ENCODE data around the gene TRIM75.

Gene TRIM75

DNA sequence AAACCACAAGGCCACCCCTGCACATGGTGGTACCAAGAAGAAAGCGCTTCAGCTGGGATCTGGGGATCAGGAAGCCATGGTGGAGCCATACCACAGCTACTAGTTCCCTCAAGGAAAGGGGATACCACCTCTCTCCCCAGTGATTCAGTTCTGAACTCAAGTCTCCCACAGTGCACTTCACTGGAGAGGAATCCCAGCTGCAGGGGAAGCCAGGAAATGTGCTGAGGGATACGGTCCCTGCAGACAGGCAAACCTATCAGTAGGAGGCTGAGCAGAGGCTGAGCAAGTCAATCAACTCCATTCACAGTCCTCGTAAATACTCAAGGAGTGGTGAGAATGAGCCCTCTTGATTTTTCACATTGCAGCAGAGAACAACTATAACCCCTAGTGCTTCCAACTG is 48.0 kb downstream of the TRIM75 start:
- H3K27ac ChIP-seq, result no peak overlapping the region
- TF ChIP-seq, protein P1, sequence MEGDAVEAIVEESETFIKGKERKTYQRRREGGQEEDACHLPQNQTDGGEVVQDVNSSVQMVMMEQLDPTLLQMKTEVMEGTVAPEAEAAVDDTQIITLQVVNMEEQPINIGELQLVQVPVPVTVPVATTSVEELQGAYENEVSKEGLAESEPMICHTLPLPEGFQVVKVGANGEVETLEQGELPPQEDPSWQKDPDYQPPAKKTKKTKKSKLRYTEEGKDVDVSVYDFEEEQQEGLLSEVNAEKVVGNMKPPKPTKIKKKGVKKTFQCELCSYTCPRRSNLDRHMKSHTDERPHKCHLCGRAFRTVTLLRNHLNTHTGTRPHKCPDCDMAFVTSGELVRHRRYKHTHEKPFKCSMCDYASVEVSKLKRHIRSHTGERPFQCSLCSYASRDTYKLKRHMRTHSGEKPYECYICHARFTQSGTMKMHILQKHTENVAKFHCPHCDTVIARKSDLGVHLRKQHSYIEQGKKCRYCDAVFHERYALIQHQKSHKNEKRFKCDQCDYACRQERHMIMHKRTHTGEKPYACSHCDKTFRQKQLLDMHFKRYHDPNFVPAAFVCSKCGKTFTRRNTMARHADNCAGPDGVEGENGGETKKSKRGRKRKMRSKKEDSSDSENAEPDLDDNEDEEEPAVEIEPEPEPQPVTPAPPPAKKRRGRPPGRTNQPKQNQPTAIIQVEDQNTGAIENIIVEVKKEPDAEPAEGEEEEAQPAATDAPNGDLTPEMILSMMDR (IDR thresholded peaks at IDR 0.05), result no peak
- no peak for TF ChIP-seq ZFX (IDR thresholded peaks at IDR 0.05; ENCODE audit: borderline replicate concordance)

DNA sequence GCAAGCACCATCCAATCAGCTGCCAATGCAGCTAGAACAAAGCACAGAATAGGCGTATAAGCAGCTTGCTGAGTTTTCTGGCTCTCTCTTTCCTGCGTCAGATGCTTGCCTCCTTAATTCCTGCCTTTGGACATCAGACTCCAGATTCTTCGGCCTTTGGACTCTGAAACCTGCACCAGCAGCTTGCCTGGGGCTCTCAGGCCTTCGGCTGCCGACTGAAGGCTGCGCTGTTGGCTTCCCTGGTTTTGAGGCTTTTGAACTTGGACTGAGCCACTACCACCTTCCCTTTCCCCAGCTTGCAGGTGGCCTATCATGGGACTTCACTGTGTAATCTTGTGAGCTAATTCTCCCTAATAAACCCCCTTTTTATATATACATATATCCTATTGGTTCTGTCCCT is 52.9 kb downstream of the TRIM75 start:
- TF ChIP-seq, protein P1 (IDR thresholded peaks at IDR 0.05), result no peak
- no peak for TF ChIP-seq ZFX (IDR thresholded peaks at IDR 0.05; ENCODE audit: borderline replicate concordance)
- no peak overlapping the region for H3K27ac ChIP-seq
